Fibroblast of lung (primary cell): ENCODE results near the gene CHTF8. TPM values are rescaled to one million over a fixed set of nuclear protein-coding genes. Genes with fewer than 3 reads are reported as not detected.
"Not testable (repeated sequence)": the region's sequence is repeated elsewhere in the genome, so short reads cannot be mapped to it uniquely, and the experiment has no call there.

ENCODE experiments used
- DNase-seq, 2 donors: peaks; one replicate each; pipeline versions ENCODE4 v3.0.0 to v3.0.0-alpha.2; 2010; ENCODE audit warnings: low read depth in 2 of 2
- H2AFZ ChIP-seq: 2 replicates; pipeline ENCODE4 v1.5.1; 2012; ENCODE audit warnings: low read length, control low read depth, inconsistent platforms
- H3K27ac ChIP-seq: 2 replicates; pipeline ENCODE4 v1.5.1; 2011; ENCODE audit warnings: low read length, control low read depth; ENCODE audit not compliant: insufficient read depth
- H3K27me3 ChIP-seq: 2 replicates; pipeline ENCODE4 v1.5.1; 2011; ENCODE audit warnings: mild to moderate bottlenecking, low read length; ENCODE audit not compliant: control insufficient read depth, insufficient read depth
- H3K36me3 ChIP-seq: 2 replicates; pipeline ENCODE4 v1.5.1; 2011; ENCODE audit warnings: low read length; ENCODE audit not compliant: control insufficient read depth, insufficient read depth
- H3K4me1 ChIP-seq: 2 replicates; pipeline ENCODE4 v1.5.1; 2011; ENCODE audit warnings: low read length; ENCODE audit not compliant: control insufficient read depth, insufficient read depth; ENCODE audit errors: extremely low read depth
- H3K4me2 ChIP-seq: 2 replicates; pipeline ENCODE4 v1.5.1; 2011; ENCODE audit warnings: low read length, control low read depth; ENCODE audit not compliant: insufficient read depth; ENCODE audit errors: extremely low read depth
- H3K4me3 ChIP-seq, 4 experiments: fragments of 200-600 bp in 1 of 4; sonication (generic) in 1 of 4; replicated peaks in 1 of 4; 2 replicates each; pipeline ENCODE4 v1.5.1; 2011 to 2016; ENCODE audit warnings: low read length in 4 of 4, low read depth in 3 of 4, mild to moderate bottlenecking in 3 of 4, control low read depth in 2 of 4, inconsistent platforms in 1 of 4, mixed read lengths in 1 of 4; ENCODE audit not compliant: insufficient read depth in 1 of 4; ENCODE audit errors: control extremely low read depth in 1 of 4
- H3K79me2 ChIP-seq: 2 replicates; pipeline ENCODE4 v1.5.1; 2012; ENCODE audit warnings: mild to moderate bottlenecking, low read length, inconsistent platforms; ENCODE audit not compliant: control insufficient read depth, insufficient read depth
- H3K9ac ChIP-seq: 2 replicates; pipeline ENCODE4 v1.5.1; 2011; ENCODE audit warnings: mild to moderate bottlenecking, low read length, control low read depth; ENCODE audit not compliant: insufficient read depth
- H3K9me3 ChIP-seq: 2 replicates; pipeline ENCODE4 v1.5.1; 2012; ENCODE audit warnings: low read depth, low read length; ENCODE audit not compliant: control insufficient read depth, insufficient read depth
- H4K20me1 ChIP-seq: 2 replicates; pipeline ENCODE4 v1.5.1; 2011; ENCODE audit warnings: low read length; ENCODE audit not compliant: control insufficient read depth, insufficient read depth; ENCODE audit errors: extremely low read depth
- EZH2 ChIP-seq: IDR thresholded peaks from 2 replicates; pipeline ENCODE4 v1.5.1; 2012; ENCODE audit warnings: low read length, control low read depth, mild to moderate bottlenecking; ENCODE audit errors: missing control alignments
- polyA plus RNA-seq, 2 donors: library from polyadenylated mRNA; depleted of rRNA in 1 of 2; stranded (reverse) in 1 of 2; unstranded in 1 of 2; fragments of >200 nt; gene quantifications; 2 replicates each; pipeline ENCODE4 v1.2.1, GENCODE V29; 2011 to 2012; ENCODE audit warnings: missing spikeins in 1 of 2
- total RNA-seq: library from RNA; depleted of rRNA; stranded (reverse); fragments of >200 nt; gene quantifications from 2 replicates; pipeline ENCODE4 v1.2.1, GENCODE V29; 2014
- TF ChIP-seq, protein P1 (sequence below), 2 donors: IDR thresholded peaks in 1 of 2; conservative IDR thresholded peaks in 1 of 2; 1 replicate in 1 of 2; 2 replicates in 1 of 2; pipeline ENCODE4 v1.5.1; 2011 to 2012; ENCODE audit warnings: low read length in 2 of 2, control low read depth in 1 of 2, inconsistent platforms in 1 of 2, low read depth in 1 of 2, mild to moderate bottlenecking in 1 of 2

CHTF8 gene
- total and polyA plus RNA-seq, 2 donors (not counting 1 experiment from before 2014, with no cell fraction given) = 55.7 to 74.3 TPM

DNA sequence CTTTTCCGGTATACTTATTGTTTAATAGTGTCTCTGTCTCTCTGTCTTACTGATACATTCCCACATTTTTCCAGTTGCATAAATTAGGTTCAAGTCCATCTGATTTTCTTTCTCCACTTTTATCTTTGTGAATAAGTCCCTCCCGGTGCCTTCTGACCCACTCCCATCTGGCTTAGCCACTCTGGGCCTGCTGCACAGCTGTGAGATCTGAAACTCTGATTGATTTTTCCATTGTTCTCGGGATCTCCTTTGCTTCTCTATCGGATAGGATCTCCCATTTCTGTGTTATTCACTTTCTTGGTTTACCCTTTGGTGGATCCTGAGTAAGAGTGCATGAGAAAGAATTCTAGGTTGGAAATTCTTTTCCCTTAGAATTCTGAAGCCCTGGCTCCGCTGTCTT is 8.6 kb upstream of the CHTF8 start:
- Histone ChIP-seq H3K36me3 (peaks cover 21% of the 10 kb centered on the region), H4K20me1 (no peaks in the 10 kb centered on the region), H3K27ac (no peak overlapping the region), H3K4me1 (no peaks in the 10 kb centered on the region), H3K9me3 (no peaks in the 10 kb centered on the region), H3K9ac (no peak overlapping the region), H3K4me2 (no peak overlapping the region), H3K79me2 (peaks cover 9% of the 10 kb centered on the region), H3K27me3 (no peaks in the 10 kb centered on the region), H3K4me3 (no peak overlapping the region), H2AFZ (no peak overlapping the region)
- TF ChIP-seq, protein P1, sequence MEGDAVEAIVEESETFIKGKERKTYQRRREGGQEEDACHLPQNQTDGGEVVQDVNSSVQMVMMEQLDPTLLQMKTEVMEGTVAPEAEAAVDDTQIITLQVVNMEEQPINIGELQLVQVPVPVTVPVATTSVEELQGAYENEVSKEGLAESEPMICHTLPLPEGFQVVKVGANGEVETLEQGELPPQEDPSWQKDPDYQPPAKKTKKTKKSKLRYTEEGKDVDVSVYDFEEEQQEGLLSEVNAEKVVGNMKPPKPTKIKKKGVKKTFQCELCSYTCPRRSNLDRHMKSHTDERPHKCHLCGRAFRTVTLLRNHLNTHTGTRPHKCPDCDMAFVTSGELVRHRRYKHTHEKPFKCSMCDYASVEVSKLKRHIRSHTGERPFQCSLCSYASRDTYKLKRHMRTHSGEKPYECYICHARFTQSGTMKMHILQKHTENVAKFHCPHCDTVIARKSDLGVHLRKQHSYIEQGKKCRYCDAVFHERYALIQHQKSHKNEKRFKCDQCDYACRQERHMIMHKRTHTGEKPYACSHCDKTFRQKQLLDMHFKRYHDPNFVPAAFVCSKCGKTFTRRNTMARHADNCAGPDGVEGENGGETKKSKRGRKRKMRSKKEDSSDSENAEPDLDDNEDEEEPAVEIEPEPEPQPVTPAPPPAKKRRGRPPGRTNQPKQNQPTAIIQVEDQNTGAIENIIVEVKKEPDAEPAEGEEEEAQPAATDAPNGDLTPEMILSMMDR (conservative IDR thresholded peaks at IDR 0.05 in 1 of 2, IDR thresholded peaks at IDR 0.05 in 1 of 2; ENCODE audit: low read depth in 1 of 2, low read length in 2 of 2) = no peak
- TF ChIP-seq EZH2 = no peak
- no peak for DNase-seq

DNA sequence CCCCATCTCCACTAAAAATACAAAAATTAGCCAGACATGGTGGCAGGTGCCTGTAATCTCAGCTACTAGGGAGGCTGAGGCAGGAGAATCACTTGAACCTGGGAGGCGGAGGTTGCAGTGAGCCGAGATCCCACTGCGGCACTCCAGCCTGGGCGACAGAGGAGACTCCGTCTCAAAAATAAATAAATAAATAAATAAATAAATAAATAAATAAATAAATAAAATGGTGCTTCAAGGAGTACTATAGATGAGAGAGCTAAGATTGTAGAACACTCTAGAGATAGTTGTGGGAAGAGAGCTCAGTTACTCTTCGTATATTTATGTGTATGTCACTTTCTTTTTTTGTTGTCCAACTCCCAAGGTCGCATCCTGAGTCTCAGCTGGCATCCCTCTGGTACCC is 7.1 kb upstream of the CHTF8 start:
- peaks cover 24% of the 10 kb centered on the region for H3K79me2 ChIP-seq
- H3K27ac ChIP-seq, H2AFZ ChIP-seq, DNase-seq, H4K20me1 ChIP-seq, H3K4me3 ChIP-seq, H3K9ac ChIP-seq, H3K27me3 ChIP-seq, H3K4me1 ChIP-seq, H3K4me2 ChIP-seq, H3K9me3 ChIP-seq: not testable (repeated sequence)
- peaks cover 21% of the 10 kb centered on the region for H3K36me3 ChIP-seq

DNA sequence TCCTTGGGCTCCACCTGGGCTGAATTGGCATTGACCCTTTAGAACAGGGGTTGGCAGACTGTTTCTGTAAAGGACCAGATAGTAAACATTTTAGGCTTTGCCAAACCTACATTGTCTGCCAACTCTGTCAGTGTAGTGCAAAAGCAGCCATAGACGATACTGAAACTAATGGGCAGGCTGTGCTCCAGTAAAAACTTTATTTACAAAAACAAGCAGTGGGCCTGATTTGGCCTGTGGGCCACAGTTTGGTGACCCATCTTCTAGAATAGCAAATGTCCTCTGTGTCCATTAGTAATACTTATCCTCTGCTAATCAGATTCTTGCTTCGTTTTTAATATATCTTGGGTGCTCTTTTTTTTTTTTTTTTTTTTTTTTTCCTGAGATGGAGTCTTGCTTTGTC is 6.2 kb upstream of the CHTF8 start:
- no peak overlapping the region for H3K27ac ChIP-seq
- peaks cover 21% of the 10 kb centered on the region for H3K36me3 ChIP-seq
- no peak overlapping the region for H2AFZ ChIP-seq
- TF ChIP-seq EZH2 = no peak
- TF ChIP-seq, protein P1 (conservative IDR thresholded peaks at IDR 0.05 in 1 of 2, IDR thresholded peaks at IDR 0.05 in 1 of 2; ENCODE audit: low read depth in 1 of 2, low read length in 2 of 2) = no peak
- H3K4me2 ChIP-seq = no peak overlapping the region
- peaks cover 2% of the 10 kb centered on the region for H3K4me1 ChIP-seq
- peaks cover 33% of the 10 kb centered on the region for H3K79me2 ChIP-seq
- H3K9me3 ChIP-seq = no peaks in the 10 kb centered on the region
- H3K9ac ChIP-seq = no peak overlapping the region
- no peaks in the 10 kb centered on the region for H3K27me3 ChIP-seq
- no peaks in the 10 kb centered on the region for H4K20me1 ChIP-seq
- DNase-seq = no peak
- no peak overlapping the region for H3K4me3 ChIP-seq
